Stimulated activated CD4-positive, alpha-beta T cell treated with anti-CD3 and anti-CD28 coated beads, Interleukin-12 subunit alpha, Interleukin-12 subunit beta, amount 100 ng/mL, for 24 hours (primary cell): Measurements from ENCODE around the gene PDGFRA.
A peak's percentile ranks its signal among the peaks of the same experiment; 100 is the strongest.
"Not testable (repeated sequence)": the region's sequence is repeated elsewhere in the genome, so short reads cannot be mapped to it uniquely, and the experiment has no call there.

Experiments used
- DNase-seq, 2 experiments: peaks; one replicate each; pipeline ENCODE4 v3.0.0-alpha.2; 2020; ENCODE audit warnings: low read depth in 2 of 2

The PDGFRA gene

GRCh38 chr4:54227256-54228055 lies 1.6 kb upstream of the PDGFRA start:
- DNase-seq: no peak

- DNase-seq: peak in 1 of 2 experiments; percentile 15
These were observed 1.0 kb upstream of the PDGFRA start for GRCh38 chr4:54228056-54228527.

- no peak for DNase-seq
These were observed 547 bp upstream of the PDGFRA start for GRCh38 chr4:54228546-54228945.

GRCh38 chr4:54229631-54230483 lies 764 bp downstream of the PDGFRA start:
- no peak for DNase-seq

- DNase-seq: no peak
These were observed 1.7 kb downstream of the PDGFRA start for GRCh38 chr4:54230484-54231418.

GRCh38 chr4:54231419-54231767 lies 2.3 kb downstream of the PDGFRA start:
- DNase-seq: no peak

- no peak for DNase-seq
These were observed 2.9 kb downstream of the PDGFRA start for GRCh38 chr4:54231768-54232688.

- DNase-seq: peak; percentile 50 to 78
These were observed 4.2 kb downstream of the PDGFRA start for GRCh38 chr4:54233277-54233696.

- DNase-seq: peak; percentile 27 to 66
These were observed 4.8 kb downstream of the PDGFRA start for GRCh38 chr4:54233697-54234496.

GRCh38 chr4:54234497-54235205 lies 5.6 kb downstream of the PDGFRA start:
- no peak for DNase-seq

- DNase-seq: not testable (repeated sequence)
These were observed 7.2 kb downstream of the PDGFRA start for GRCh38 chr4:54236316-54236715.

GRCh38 chr4:54237770-54238169 lies 8.7 kb downstream of the PDGFRA start:
- DNase-seq: no peak

- DNase-seq: no peak
These were observed 9.3 kb downstream of the PDGFRA start for GRCh38 chr4:54238389-54238788.

- DNase-seq: not testable (repeated sequence)
These were observed 12.3 kb downstream of the PDGFRA start for GRCh38 chr4:54241268-54241823.

- DNase-seq: not testable (repeated sequence)
These were observed 14.4 kb downstream of the PDGFRA start for GRCh38 chr4:54243541-54243940.

- not testable (repeated sequence) for DNase-seq
These were observed 23.2 kb downstream of the PDGFRA start for GRCh38 chr4:54252312-54252711.

- no peak for DNase-seq
These were observed 25.2 kb downstream of the PDGFRA start for GRCh38 chr4:54254116-54254914.

- DNase-seq: no peak
These were observed 25.8 kb downstream of the PDGFRA start for GRCh38 chr4:54254915-54255246.
